ENCODE measurements around the gene SDK1.

- TF ChIP-seq POLR2A (IDR thresholded peaks at IDR 0.05; ENCODE audit: low read length) (no peak), GATA1 (IDR thresholded peaks at IDR 0.05; ENCODE audit: low read depth, low read length) (no peak)
These were observed 40.7 kb upstream of the SDK1 start for GRCh38 chr7:3260401-3260715.
